ENCODE measurements around the gene UGT1A10.

The UGT1A10 gene

DNA sequence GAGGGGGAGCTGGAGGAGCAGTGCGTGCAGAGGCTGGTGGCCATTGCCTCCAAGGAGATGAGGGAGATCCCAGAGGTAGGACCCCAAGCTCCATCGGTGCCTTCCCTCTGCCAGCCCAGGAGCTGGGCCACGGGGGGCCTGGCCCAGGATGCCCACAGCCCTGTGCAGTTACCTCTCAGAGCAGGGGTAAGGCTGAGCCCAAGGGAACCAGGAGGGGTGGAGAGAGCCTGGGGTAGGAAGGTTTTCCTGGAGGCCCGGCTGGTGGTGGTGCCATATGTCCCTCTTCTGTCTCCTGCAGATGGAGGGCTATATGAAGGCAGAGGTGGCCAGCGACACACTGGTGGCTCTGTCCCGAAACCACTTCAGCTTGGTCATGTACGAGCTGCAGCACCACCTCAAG is 153.3 kb downstream of the UGT1A10 start:
- DNase-seq: no peak

- DNase-seq: no peak
Observed at GRCh38 chr2:233791151-233791882, 155.1 kb downstream of the UGT1A10 start.

GRCh38 chr2:233791883-233792329 is 155.7 kb downstream of the UGT1A10 start:
- DNase-seq: no peak

DNA sequence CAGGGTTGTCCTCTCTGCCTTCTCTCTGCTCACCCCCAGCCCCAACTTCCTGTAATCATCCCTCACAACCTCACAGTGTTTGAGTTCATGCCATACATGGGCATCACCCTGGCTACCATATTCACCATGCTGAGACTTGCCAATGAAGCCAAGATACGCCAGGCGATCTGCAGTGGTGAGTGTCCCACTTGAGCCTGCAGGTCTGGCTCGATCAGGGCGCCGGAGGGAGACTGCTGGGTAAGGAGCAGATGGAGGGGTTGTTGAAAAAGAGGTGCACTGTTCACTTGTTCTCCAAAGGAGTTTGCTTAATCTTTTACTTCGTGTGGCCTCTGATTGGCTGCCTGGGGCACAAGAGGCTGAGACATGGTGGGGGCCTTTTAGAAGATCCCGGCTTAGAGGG is 156.5 kb downstream of the UGT1A10 start:
- DNase-seq: no peak

DNA sequence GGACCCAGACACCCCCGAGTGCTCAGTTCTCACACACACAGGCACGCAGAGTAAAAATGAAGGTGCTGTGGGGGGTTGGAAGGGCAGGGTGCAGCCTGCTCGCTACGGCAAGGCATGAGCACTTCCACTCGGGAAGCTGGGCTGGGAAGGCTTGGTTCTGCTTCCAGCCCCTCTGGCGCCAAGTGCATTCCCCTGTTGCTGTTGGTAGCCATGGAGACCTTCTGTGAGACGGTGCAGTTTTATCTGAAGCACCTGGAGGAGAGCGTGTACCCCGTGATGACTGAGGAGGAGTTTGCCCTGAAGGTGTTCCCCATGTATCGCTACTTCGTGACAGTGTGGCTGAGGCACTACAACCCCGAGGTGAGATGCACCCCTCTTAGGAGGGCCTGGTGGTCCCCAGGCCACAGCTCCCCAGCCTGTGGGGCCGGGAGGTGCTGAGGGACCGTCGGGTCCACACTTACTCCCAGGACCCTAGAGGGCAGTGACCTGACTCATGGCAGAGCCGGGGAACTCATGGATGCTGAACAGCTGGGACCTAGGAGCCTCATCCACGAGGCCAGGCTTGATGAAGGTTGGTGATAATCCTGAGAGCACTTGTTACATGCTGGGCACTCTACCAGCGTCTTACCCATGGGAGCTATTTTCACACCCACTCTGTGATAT is 157.3 kb downstream of the UGT1A10 start:
- DNase-seq: no peak

GRCh38 chr2:233794128-233794658 is 157.9 kb downstream of the UGT1A10 start:
- DNase-seq: no peak

DNA sequence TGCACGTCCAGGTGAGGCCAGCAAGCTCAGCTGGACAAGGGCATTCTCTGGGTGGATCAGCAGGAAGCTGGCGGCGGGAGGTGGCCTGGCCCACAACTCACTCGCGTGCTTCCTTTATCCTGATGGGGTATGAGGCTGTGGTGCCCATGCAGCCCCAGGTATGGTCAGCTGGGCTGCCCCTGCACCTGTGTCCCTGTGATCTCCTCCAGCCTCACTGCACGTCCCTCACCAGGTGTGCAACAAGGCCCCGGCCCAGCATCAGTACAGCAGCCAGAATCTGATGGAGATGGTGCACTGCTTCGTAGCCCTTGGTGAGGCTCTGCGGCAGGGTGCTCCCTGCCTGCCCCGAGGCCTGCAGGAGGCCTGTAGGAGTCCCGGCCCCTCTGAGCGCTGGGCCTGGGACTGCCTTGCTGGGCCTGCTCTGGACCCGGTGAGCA is 159.5 kb downstream of the UGT1A10 start:
- DNase-seq: no peak

GRCh38 chr2:233796254-233796653 is 160.0 kb downstream of the UGT1A10 start:
- no peak for DNase-seq

- DNase-seq: no peak
Observed at GRCh38 chr2:233798335-233799086, 162.3 kb downstream of the UGT1A10 start.

DNA sequence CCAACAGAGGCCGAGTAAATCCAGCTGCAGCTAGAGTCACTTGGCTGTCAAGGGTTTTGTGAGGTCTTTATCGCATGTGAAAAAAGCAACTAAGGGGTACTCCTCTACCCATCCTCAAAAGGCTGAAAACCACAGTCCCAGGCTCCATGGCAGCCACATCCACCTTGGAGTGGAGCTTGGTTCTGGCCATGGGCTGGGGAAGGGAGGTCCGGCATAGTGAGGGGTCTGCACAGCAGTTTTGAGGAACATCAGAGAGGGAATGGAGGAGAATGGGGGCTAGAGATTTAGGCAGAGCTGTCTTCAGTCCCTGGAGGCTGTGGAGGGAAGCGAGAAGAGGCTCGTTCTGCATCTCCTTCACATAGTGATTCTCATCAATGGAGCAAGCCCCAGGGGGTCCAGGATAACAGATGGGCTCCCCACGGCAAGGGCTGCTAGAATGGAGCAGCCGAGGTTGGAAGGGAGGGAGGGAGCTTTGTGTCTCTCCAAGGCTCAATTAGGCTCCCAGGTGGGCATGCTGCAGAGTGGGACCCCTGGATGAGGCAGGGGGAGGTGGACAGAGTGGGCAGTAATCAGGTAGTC is 162.9 kb downstream of the UGT1A10 start:
- no peak for DNase-seq

DNA sequence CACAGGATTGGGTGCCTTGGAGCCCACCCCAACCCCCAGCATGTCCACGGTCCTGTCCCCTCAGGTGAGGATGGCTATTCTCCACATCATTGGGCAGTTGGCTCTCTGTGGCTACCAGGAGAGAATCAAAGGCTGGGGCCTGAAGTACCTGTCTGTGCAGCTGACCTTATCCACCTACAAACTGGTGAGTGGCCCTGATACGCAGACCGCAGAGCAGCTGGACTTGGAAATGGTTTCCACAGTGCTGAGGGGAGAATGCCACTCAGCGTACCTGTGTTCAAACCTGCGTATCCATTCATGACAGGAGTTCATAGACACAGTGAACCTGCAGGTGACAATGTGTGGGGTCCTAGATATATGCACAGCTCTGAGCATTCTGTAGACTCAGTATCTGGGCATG is 163.5 kb downstream of the UGT1A10 start:
- DNase-seq: no peak

DNA sequence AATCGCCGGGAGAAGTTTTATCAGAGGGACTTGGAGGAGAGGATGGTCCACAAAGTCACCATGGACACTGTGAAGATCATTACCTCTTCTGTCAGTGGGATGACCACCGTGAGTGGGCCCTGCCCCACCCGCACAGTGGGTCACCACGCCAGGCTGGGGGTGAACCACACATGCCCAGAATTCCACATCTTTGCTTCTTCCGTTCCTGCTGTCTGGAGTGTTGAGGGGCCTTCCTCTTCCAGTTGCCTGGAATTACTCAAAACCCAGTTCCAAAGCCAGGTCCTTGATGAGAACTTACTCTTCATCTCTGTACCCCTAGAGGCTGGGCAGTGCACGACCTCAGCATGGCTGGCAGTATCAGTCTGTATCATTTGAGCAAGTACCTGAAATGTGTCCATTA is 164.0 kb downstream of the UGT1A10 start:
- DNase-seq: no peak

GRCh38 chr2:233801357-233802131 is 165.3 kb downstream of the UGT1A10 start:
- no peak for DNase-seq

GRCh38 chr2:233802132-233802815 is 166.0 kb downstream of the UGT1A10 start:
- no peak for DNase-seq

DNA sequence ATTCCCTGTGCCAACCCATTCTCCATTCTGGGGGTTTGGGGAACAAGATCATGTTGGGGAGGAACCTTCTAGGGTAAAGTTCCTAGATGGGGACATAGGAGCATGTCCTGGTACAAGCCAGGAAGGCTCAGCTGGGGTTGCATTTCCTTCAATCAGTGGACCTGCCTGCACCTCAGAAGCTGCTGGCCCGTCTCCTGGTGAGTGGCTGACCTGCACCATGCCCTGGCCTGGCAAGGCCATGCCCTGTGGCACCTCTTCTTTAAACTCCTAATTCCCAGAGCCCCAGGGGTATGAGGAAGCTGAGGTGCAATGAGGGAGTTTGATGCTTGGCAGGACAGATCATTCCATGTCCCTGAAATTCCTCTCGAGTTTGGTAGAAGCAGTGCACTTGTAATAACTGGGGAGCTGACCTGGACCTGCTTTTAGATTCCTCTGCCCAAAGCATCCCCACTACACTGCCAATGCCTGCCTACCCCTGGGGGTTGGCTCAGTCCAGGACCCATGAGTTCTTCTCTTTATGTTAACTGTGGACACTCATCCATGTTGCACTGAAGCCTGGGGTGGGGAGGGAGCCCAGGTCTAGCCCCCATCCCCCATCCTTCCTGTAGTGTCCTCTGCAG is 167.2 kb downstream of the UGT1A10 start:
- DNase-seq: no peak

GRCh38 chr2:233803994-233804393 is 167.7 kb downstream of the UGT1A10 start:
- no peak for DNase-seq

DNA sequence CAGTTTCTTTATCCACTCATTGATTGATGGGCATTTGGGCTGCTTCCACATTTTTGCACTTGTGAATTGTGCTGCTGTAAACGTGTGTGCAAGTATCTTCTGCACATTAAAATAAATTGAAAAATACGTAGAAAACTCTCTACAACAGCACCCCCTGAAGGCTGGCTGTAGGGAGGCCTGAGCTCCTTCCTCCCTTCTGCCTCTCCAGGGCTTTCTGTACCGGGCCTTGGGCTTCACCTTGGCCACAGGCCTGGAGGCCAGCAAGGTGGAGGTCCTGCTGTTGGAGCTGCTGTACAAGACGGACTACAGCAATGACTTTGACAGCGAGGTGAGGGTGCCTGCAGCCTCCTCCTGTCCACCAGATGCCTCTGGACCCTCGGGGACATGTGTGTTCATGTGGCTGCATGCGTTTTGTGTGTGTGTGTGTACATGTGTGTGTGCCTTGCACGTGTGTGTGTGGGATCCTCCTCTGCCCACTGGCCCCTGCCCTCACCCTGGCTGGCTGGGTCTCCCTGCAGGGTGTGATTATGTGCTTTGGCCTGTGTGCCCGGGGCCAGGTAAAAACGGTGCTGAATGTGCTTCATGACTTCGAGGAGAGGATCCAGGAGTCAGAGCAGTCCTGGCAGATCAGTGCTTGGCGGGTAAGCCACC is 171.1 kb downstream of the UGT1A10 start:
- DNase-seq: no peak

GRCh38 chr2:233807966-233808935 is 172.0 kb downstream of the UGT1A10 start:
- DNase-seq: no peak

GRCh38 chr2:233810385-233810784 is 174.1 kb downstream of the UGT1A10 start:
- DNase-seq: no peak

All from CD4-positive, alpha-beta T cell treated with Interleukin-17A for 1 hour (primary cell).